ENCODE measurements around the gene EPHA1.

DNA sequence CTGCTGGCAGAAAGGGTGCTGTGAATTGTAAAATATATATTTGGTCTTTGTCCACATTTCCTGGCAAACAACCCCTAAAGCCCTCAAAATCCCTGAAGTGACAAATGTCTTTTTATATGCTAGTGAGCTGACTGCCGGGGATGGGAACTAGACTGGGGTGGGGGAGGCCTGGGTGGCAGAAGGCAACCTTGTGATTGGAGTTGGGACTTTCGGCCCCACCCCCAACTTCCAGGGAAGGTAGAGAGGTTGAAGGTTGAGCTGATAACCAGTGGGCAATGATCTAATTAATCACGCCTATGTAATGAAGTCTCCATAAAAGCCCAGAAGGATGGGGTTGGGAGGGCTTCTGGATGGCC is 2.7 kb downstream of the EPHA1 start:
- TF ChIP-seq, protein P1, sequence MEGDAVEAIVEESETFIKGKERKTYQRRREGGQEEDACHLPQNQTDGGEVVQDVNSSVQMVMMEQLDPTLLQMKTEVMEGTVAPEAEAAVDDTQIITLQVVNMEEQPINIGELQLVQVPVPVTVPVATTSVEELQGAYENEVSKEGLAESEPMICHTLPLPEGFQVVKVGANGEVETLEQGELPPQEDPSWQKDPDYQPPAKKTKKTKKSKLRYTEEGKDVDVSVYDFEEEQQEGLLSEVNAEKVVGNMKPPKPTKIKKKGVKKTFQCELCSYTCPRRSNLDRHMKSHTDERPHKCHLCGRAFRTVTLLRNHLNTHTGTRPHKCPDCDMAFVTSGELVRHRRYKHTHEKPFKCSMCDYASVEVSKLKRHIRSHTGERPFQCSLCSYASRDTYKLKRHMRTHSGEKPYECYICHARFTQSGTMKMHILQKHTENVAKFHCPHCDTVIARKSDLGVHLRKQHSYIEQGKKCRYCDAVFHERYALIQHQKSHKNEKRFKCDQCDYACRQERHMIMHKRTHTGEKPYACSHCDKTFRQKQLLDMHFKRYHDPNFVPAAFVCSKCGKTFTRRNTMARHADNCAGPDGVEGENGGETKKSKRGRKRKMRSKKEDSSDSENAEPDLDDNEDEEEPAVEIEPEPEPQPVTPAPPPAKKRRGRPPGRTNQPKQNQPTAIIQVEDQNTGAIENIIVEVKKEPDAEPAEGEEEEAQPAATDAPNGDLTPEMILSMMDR (IDR thresholded peaks at IDR 0.05): no peak
- no peak for TF ChIP-seq REST (IDR thresholded peaks at IDR 0.05; ENCODE audit: insufficient read depth in 1 of 2, low read depth in 2 of 2, low read length in 1 of 2)
- TF ChIP-seq POLR2AphosphoS5 (IDR thresholded peaks at IDR 0.05; ENCODE audit: low read depth, low read length): no peak
- TF ChIP-seq SIN3A (IDR thresholded peaks at IDR 0.05; ENCODE audit: borderline replicate concordance, insufficient read depth, low read depth, low read length): no peak

All from Panc1 (cell line).